HEK293T (cell line): ENCODE results near the gene COL4A3.
"Not testable (repeated sequence)": the region's sequence is repeated elsewhere in the genome, so short reads cannot be mapped to it uniquely, and the experiment has no call there.

Experiments
- CTCF ChIA-PET: fragments of 350-600 bp; formaldehyde crosslinking; extraction: SDS; loops from one replicate; lab custom pipeline; 2021; ENCODE audit warnings: antibody characterized with exemption, inconsistent platforms; lab: Yijun Ruan, JAX
- POLR2A ChIA-PET: fragments of 350-600 bp; formaldehyde crosslinking; extraction: SDS; loops from one replicate; lab custom pipeline; 2020; ENCODE audit warnings: antibody characterized with exemption, inconsistent platforms; lab: Yijun Ruan, JAX
- DNase-seq: peaks from one replicate; pipeline ENCODE4 v3.0.0; 2012; ENCODE audit warnings: mixed read lengths; ENCODE audit errors: extremely low spot score
- ARNT ChIP-seq: fragments of 450-650 bp; IDR thresholded peaks from 2 replicates; pipeline ENCODE4 v1.6.1; 2017; ENCODE audit warnings: mild to moderate bottlenecking
- BHLHE40 ChIP-seq: fragments of 450-650 bp; IDR thresholded peaks from 2 replicates; pipeline ENCODE4 v1.6.1; 2016; ENCODE audit warnings: mild to moderate bottlenecking, moderate library complexity, borderline replicate concordance
- CTBP1 ChIP-seq: fragments of 450-650 bp; IDR thresholded peaks from 2 replicates; pipeline ENCODE4 v1.6.1; 2016; ENCODE audit warnings: borderline replicate concordance
- ELF4 ChIP-seq: fragments of 450-650 bp; IDR thresholded peaks from 2 replicates; pipeline ENCODE4 v1.6.1; 2017; ENCODE audit warnings: antibody characterized with exemption
- FOXA1 ChIP-seq: fragments of 450-650 bp; IDR thresholded peaks from 2 replicates; pipeline ENCODE4 v1.6.1; 2016; ENCODE audit warnings: mild to moderate bottlenecking
- FOXK2 ChIP-seq: fragments of 450-650 bp; IDR thresholded peaks from 2 replicates; pipeline ENCODE4 v1.6.1; 2016; ENCODE audit warnings: mild to moderate bottlenecking
- FOXM1 ChIP-seq: fragments of 450-650 bp; IDR thresholded peaks from 2 replicates; pipeline ENCODE4 v1.6.1; 2017; ENCODE audit warnings: mild to moderate bottlenecking, borderline replicate concordance
- HDGF ChIP-seq: fragments of 450-650 bp; IDR thresholded peaks from 2 replicates; pipeline ENCODE4 v1.6.1; 2017; ENCODE audit warnings: antibody characterized with exemption, borderline replicate concordance
- L3MBTL2 ChIP-seq: fragments of 450-650 bp; conservative IDR thresholded peaks from 2 replicates; pipeline ENCODE4 v1.6.1; 2016; ENCODE audit warnings: mild to moderate bottlenecking
- LEF1 ChIP-seq: fragments of 450-650 bp; IDR thresholded peaks from 2 replicates; pipeline ENCODE4 v1.6.1; 2017; ENCODE audit warnings: mild to moderate bottlenecking, borderline replicate concordance
- NFRKB ChIP-seq: fragments of 450-650 bp; IDR thresholded peaks from 2 replicates; pipeline ENCODE4 v1.6.1; 2016; ENCODE audit warnings: mild to moderate bottlenecking, moderate library complexity
- PKNOX1 ChIP-seq: fragments of 450-650 bp; IDR thresholded peaks from 2 replicates; pipeline ENCODE4 v1.6.1; 2016
- SP1 ChIP-seq: fragments of 450-650 bp; IDR thresholded peaks from 2 replicates; pipeline ENCODE4 v1.6.1; 2017
- SUZ12 ChIP-seq: fragments of 450-650 bp; IDR thresholded peaks from 2 replicates; pipeline ENCODE4 v1.6.1; 2016; ENCODE audit warnings: mild to moderate bottlenecking
- TARDBP ChIP-seq: fragments of 450-650 bp; IDR thresholded peaks from 2 replicates; pipeline ENCODE4 v1.6.1; 2016
- ZNF384 ChIP-seq: fragments of 450-650 bp; IDR thresholded peaks from 2 replicates; pipeline ENCODE4 v1.6.1; 2016

The COL4A3 gene

GRCh38 chr2:227164763-227165291 lies 403 bp downstream of the COL4A3 start:
- peak; percentile 12 for DNase-seq
- TF ChIP-seq TARDBP (no peak), BHLHE40 (no peak), FOXM1 (no peak), CTBP1 (no peak), HDGF (no peak), FOXA1 (no peak), NFRKB (no peak), L3MBTL2 (no peak), FOXK2 (no peak), ELF4 (no peak)
- CTCF ChIA-PET: no interaction called here
- POLR2A ChIA-PET: no interaction called here

- POLR2A ChIA-PET, CTCF ChIA-PET, DNase-seq: not testable (repeated sequence)
These were observed 7.4 kb downstream of the COL4A3 start for GRCh38 chr2:227171779-227172178.

- ChIA-PET CTCF (no interaction called here), POLR2A (no interaction called here)
- DNase-seq: no peak
- no peak for TF ChIP-seq SP1
- no peak for TF ChIP-seq BHLHE40
- TF ChIP-seq TARDBP: no peak
- TF ChIP-seq LEF1: no peak
- no peak for TF ChIP-seq PKNOX1
- no peak for TF ChIP-seq ELF4
- TF ChIP-seq SUZ12: no peak
These were observed 13.3 kb downstream of the COL4A3 start for GRCh38 chr2:227177592-227178336.

GRCh38 chr2:227179988-227180685 lies 15.7 kb downstream of the COL4A3 start:
- DNase-seq: no peak
- CTCF ChIA-PET: no interaction called here
- TF ChIP-seq TARDBP: no peak
- TF ChIP-seq CTBP1: no peak
- TF ChIP-seq FOXK2: no peak
- no peak for TF ChIP-seq HDGF
- TF ChIP-seq SUZ12: no peak
- no peak for TF ChIP-seq FOXA1
- no peak for TF ChIP-seq ELF4
- TF ChIP-seq L3MBTL2: no peak
- no peak for TF ChIP-seq NFRKB
- TF ChIP-seq ZNF384: no peak
- TF ChIP-seq ARNT: no peak
- no peak for TF ChIP-seq LEF1
- TF ChIP-seq BHLHE40: no peak
- TF ChIP-seq FOXM1: no peak
- no peak for TF ChIP-seq PKNOX1
- POLR2A ChIA-PET: no interaction called here

- TF ChIP-seq LEF1 (no peak), FOXM1 (no peak), ARNT (no peak), FOXA1 (no peak), FOXK2 (no peak), ZNF384 (no peak), HDGF (no peak), NFRKB (no peak), ELF4 (no peak), L3MBTL2 (no peak), PKNOX1 (no peak), BHLHE40 (no peak), TARDBP (no peak), SUZ12 (no peak), CTBP1 (no peak), SP1 (no peak)
- POLR2A ChIA-PET: no interaction called here
- CTCF ChIA-PET: no interaction called here
- DNase-seq: no peak
These were observed 16.3 kb downstream of the COL4A3 start for GRCh38 chr2:227180770-227181169.

- POLR2A ChIA-PET: no interaction called here
- no peak for TF ChIP-seq L3MBTL2
- TF ChIP-seq FOXK2: no peak
- TF ChIP-seq FOXM1: no peak
- no peak for TF ChIP-seq NFRKB
- TF ChIP-seq CTBP1: no peak
- TF ChIP-seq LEF1: no peak
- TF ChIP-seq TARDBP: no peak
- no peak for TF ChIP-seq SUZ12
- TF ChIP-seq BHLHE40: no peak
- no peak for TF ChIP-seq ARNT
- CTCF ChIA-PET: no interaction called here
- DNase-seq: no peak
These were observed 18.3 kb downstream of the COL4A3 start for GRCh38 chr2:227182765-227183164.
